ENCODE data around the gene MAN2A2. TPM values are rescaled to one million over a fixed set of nuclear protein-coding genes. Genes with fewer than 3 reads are reported as not detected.

MAN2A2 gene
- 17.0 TPM for total RNA-seq

- peak; percentile 67 for DNase-seq
Observed at GRCh38 chr15:90902840-90903732, at the start of gene MAN2A2. Gene MAN2A2 (plus strand): TSS chr15:90903302. CDS start chr15:90904208, 906 bp downstream.

DNA sequence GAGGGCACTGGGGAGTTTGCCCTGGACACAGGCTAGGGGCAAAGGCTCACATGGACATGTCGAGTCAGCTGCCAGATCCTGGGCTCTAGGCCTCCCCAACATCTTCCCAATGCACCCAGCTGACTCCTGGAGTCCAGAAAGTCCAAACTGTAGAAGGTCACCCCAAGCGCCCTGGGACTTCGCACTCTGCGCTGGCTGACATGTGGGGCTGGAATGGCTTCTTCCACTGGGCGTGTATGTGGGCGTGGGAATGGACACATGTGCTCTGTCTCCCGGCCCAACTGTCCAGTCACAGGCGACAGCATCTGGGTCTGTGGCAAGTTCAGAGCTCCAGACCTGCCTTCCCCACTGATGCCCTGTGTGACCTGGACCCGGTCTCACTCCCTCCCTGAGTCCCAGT lies 48.0 kb upstream of the MAN2A2 start:
- DNase-seq: no peak

- DNase-seq: no peak
Observed at GRCh38 chr15:90857337-90857736, 45.8 kb upstream of the MAN2A2 start.

- DNase-seq: no peak
Observed at GRCh38 chr15:90857883-90858443, 45.1 kb upstream of the MAN2A2 start.

GRCh38 chr15:90859234-90860131 lies 43.6 kb upstream of the MAN2A2 start:
- DNase-seq: no peak

DNA sequence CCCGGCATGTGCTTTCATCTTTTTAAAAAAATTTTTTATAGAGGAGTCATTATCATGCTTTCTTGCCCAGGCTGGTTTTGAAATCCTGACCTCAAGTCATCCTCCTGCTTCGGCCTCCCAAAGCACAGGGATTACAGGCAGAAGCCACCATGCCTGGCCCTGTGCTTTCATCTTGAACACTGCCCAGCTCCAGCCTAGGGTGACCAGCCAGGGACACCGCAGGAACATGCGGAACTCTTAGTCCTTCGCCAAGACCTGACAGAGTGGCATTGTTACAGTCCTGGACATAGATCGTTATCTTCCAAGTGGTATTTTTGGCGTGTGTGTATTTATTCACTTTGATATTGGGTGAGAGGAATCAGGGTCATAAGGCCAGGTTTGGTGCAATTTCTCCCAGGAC lies 42.7 kb upstream of the MAN2A2 start:
- DNase-seq: no peak

DNA sequence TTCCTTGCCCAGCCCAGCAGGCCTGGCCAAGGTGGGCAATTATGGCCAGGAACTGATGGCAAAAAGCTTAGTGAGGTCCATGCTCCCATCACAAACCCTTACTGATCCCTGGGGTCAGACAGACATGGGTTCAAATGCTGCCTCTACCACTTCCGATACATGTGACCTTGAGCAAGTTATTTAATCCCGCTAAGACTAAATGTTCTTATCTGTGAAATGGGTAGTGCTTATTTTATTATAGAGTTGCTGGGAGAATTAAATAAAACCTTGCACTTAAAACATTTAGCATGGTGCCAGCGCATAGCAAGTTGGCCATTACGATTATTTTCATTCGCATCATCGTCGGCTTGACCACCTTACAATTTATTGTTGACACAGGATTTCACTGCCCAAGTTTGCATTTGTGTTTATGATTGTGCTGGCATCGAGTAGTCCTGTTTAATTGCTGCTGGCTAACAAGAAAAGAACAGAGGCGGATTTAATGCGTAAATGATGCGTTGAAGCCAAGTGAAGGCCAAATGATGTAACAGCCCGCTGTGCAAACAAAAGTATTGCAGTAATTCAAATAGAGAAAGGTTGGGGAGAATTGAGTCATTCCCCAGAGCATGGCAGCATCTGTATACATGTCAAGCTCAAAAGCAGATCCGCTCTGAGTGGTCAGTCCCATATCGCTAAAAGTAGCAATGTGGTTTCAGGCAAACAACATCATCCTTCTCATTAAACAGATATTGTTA lies 42.0 kb upstream of the MAN2A2 start:
- no peak for DNase-seq

DNA sequence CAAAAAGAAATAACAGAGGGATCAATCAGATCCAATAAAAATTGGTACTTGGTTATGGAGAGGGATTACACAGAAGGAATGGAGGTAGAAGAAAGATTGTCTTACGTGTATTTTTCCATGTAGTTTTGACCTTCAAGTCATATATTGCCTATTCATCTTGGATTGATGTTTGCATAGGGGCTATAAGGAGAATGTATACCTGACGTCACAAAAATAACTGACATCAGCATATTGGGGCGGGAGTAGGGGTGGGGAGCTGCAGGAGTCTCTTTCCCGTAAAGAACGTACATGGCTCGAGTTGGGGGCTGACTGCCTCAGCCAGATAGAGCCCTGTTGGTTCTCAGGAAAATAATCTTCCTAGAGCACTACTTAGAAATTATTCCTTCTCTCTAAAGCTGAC lies 40.6 kb upstream of the MAN2A2 start:
- no peak for DNase-seq

- DNase-seq: no peak
Observed at GRCh38 chr15:90862964-90863778, 39.9 kb upstream of the MAN2A2 start.

- DNase-seq: no peak
Observed at GRCh38 chr15:90863987-90864386, 39.1 kb upstream of the MAN2A2 start.

- DNase-seq: no peak
Observed at GRCh38 chr15:90864507-90864906, 38.6 kb upstream of the MAN2A2 start.

- no peak for DNase-seq
Observed at GRCh38 chr15:90865702-90866101, 37.4 kb upstream of the MAN2A2 start.

- peak; percentile 25 for DNase-seq
Observed at GRCh38 chr15:90866161-90866715, 36.9 kb upstream of the MAN2A2 start.

DNA sequence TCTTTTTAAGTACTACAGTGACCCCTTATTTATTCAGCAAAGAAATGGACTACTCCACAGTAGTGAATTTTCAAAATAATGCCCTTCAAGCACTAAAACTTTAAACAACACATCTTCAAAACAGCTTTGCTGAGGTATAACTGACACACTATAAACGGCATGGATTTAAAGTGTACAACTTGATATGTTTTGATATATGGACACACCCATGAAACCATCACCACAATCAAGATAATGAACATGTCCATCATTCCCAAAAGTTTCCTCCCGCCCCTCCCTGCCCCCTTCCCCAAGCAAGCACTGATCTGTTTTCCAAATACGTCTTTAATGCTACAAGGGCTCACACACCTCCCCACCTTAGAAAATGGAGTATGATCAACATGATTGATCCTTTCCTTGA lies 36.3 kb upstream of the MAN2A2 start:
- no peak for DNase-seq

DNA sequence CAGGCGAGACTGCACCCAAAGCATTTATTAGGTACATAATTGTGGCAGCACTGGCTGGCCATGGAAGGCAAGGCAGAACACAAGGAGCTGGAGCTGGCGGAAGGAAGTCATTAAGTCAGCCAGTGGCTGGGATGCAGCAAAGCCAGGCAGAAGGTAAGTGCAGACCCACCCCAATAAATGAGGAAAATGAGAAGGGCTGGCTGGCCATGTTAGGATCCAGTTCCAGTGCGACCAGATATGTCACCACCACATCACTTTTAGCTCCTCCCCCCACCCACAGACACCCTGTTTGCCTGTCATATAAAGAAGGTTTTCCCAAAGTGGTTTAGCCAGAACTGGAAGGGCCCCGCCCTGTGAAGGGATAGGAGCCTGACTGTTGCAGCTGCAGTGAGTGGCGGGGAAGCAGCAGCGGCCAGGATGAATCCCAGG lies 34.8 kb upstream of the MAN2A2 start, which contains the start of gene FURIN:
FURIN (plus strand) TSS at position 328 of the 429 bp plus-strand sequence. CDS start 7,153 bp downstream, outside the sequence.
- peak; percentile 44 for DNase-seq

- DNase-seq: no peak
Observed at GRCh38 chr15:90869140-90869541, 34.0 kb upstream of the MAN2A2 start.

DNA sequence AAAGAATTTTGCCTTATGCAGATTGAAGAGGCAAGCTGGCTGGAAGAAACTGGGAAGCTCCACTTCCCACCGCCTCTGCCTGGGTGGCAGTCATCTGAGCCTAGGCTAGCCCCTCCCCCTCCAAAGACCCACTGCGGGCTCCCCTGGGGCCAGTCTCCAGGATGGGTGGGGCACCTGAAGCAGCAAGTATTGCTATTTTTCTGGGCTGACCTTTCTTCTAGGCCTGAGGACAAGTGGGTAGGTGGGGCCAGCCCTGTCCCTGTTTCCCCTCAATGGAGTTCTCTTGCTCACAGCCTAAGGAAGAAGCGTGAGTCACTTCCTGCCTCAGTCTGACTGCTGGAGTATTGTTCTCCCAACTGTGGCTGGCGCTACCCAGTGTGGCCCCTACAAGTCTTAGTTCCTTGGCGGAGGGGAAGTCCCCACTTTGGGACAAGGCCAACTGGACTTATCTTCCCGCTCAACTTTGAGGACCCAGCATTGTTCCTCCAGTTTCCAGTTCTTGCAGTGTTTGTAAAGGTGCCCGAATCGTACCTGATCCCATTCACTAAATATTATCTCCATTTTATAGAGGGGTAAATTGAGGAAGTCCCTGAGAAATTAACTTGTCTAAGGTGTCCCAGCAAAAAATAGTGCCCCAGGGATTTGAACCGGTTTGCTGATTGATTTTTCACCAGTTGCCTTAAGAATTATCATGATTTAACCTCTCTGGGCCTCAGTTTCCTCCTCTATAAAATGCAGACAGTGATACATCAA lies 33.3 kb upstream of the MAN2A2 start:
- DNase-seq: peak; percentile 26

DNA sequence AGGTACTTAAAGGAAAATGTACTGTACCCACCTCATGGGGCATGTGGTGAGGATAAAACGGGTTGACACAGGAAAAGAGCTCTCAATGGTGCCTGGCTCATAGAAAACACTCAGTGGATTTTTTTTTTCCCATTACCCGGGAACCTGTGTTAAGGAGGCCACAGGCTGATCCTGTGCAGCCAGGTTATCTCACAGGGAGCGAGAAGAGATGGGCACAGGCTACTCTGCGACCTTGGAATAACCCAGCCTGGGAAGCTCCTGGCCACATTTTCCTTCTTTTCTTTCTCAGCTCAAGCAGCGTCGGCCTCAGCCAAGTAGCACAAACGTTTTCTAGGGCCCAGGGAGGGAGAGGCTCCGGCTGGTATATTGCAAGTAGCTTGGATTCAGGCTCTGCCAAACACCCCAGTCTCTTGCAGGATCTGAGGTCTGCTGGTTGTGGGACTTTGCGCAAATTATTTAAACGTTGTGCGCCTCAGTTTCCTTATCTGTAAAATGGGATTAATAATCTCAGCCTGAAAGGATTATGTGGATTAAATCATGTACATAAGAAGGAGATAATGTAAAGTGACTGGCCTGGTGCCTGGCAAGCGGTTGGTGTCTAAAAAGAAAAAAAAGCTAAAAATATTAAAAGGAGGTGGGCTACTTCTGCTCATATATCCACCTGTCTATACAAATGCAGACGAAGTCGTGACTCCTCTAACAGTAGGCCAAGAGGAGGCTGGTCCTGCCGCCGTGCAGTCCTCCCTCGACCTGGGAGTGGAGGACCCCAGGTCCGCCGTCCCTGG lies 32.6 kb upstream of the MAN2A2 start:
- peak; percentile 24 for DNase-seq

DNA sequence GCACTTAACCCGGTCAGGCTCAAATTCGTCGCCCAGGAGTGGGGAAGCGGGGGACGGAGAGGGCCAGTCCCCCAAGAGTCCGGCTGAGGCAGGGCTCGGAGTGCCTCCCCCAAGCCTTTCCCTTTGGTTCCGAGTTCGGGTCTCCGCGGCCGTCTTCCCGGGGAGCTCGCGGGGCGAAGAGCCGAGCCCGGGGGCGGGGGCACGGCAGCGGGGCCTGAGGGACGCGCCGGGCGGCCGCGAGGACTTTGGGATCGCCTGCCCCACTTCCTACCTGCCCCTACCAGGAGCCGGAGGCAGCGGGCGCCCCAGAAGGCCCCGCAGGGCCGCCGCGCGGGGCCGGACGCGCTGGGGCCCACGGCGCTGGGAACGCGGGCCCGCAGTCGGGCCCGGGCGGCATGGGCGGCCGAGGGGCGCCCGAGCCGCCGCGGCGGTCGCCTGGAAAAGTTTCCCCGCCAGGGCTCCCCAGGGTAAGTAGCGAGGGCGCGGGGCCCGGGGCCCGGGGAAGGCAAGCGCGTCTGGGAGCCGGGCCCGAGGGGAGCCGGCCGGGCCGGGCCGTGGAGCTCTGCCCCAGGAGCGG lies 31.9 kb upstream of the MAN2A2 start:
- DNase-seq: peak; percentile 52
